SH-SY5Y (cell line): ENCODE results near the gene PYDC1.

Experiments
- GATA2 ChIP-seq: IDR thresholded peaks from 2 replicates; pipeline ENCODE4 v1.6.1; 2011; ENCODE audit warnings: mild to moderate bottlenecking, low read depth, low read length
- GATA3 ChIP-seq: IDR thresholded peaks from 2 replicates; pipeline ENCODE4 v1.6.1; 2011; ENCODE audit warnings: low read depth, mild to moderate bottlenecking, low read length, moderate library complexity

GRCh38 chr16:31229501-31229900 lies 12.6 kb upstream of the PYDC1 start:
- no peak for TF ChIP-seq GATA2
- TF ChIP-seq GATA3: no peak
